ENCODE results near the gene DCST1. TPM values are rescaled to one million over a fixed set of nuclear protein-coding genes. Genes with fewer than 3 reads are reported as not detected.
A peak's percentile ranks its signal among the peaks of the same experiment; 100 is the strongest.

DCST1 gene
- total RNA-seq, 1 donor from 2014 or later = not detected

DNA sequence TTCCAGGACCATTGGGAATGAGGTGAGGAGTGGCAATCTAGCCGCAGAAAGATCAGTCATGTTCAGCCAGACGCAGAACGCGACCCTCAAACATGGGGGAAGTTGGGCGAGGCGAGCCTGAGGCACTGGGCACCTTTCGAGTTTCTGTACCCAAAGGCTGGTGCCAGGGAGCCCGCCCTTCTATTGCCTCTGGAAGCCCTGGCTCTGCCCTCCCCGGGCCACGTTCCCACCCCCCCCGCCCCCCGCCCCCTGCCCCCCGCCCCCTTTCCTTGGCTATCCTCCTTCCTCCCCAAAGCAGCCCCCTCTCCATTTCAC is 33.3 kb upstream of the DCST1 start:
- no peaks in the 10 kb centered on the region for H3K36me3 ChIP-seq (ENCODE audit: control insufficient read depth, insufficient read depth, low read length)
- peak overlapping the region; percentile 94 for H3K4me3 ChIP-seq (ENCODE audit: low read depth, low read length)
- TF ChIP-seq, protein P1, sequence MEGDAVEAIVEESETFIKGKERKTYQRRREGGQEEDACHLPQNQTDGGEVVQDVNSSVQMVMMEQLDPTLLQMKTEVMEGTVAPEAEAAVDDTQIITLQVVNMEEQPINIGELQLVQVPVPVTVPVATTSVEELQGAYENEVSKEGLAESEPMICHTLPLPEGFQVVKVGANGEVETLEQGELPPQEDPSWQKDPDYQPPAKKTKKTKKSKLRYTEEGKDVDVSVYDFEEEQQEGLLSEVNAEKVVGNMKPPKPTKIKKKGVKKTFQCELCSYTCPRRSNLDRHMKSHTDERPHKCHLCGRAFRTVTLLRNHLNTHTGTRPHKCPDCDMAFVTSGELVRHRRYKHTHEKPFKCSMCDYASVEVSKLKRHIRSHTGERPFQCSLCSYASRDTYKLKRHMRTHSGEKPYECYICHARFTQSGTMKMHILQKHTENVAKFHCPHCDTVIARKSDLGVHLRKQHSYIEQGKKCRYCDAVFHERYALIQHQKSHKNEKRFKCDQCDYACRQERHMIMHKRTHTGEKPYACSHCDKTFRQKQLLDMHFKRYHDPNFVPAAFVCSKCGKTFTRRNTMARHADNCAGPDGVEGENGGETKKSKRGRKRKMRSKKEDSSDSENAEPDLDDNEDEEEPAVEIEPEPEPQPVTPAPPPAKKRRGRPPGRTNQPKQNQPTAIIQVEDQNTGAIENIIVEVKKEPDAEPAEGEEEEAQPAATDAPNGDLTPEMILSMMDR (IDR thresholded peaks at IDR 0.05; ENCODE audit: insufficient read depth, low read length, poor library complexity, severe bottlenecking) = no peak
- no peak for DNase-seq (ENCODE audit: low read depth)
- H3K27me3 ChIP-seq (ENCODE audit: control insufficient read depth, insufficient read depth, low read length) = no peaks in the 10 kb centered on the region

DNA sequence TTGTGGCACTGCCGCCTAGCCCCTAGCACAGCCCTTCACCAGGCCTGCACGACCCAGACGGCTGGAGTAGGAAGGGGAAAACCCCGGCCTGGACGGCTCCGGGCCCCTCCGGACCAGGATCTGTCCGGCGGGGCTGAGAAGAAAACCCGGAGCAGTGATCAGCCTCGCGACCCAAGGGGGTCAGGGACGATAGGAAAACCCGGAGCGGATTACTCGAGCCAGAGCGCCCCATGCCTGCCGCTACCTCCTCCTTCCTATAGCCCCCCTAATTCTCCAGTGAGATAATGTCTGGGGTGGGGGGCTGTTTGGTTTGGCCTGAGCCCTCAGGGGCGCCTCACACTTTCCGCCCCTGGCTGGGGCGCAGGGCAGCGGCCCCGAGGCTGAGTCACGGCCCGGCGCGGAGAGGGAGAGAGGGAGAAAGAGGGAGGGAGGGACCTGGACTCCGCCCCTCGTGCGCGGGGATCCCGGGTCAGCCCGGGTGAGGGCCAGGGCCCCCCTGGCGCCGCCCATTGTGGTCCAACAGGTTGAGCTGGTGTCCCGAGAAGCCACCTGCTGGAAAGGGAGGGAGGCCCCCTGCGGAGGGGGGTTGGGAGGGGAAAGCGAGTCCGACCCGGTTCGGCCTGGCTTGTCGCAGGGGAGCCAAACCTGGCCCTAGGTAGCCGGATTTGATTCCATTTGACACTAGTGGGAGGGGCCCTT is 32.7 kb upstream of the DCST1 start:
- DNase-seq (ENCODE audit: low read depth) = no peak
- H3K27me3 ChIP-seq (ENCODE audit: control insufficient read depth, insufficient read depth, low read length) = no peaks in the 10 kb centered on the region
- peak overlapping the region; percentile 94 for H3K4me3 ChIP-seq (ENCODE audit: low read depth, low read length)
- H3K36me3 ChIP-seq (ENCODE audit: control insufficient read depth, insufficient read depth, low read length) = no peaks in the 10 kb centered on the region
- TF ChIP-seq, protein P1 (IDR thresholded peaks at IDR 0.05; ENCODE audit: insufficient read depth, low read length, poor library complexity, severe bottlenecking) = peak; percentile 1

DNA sequence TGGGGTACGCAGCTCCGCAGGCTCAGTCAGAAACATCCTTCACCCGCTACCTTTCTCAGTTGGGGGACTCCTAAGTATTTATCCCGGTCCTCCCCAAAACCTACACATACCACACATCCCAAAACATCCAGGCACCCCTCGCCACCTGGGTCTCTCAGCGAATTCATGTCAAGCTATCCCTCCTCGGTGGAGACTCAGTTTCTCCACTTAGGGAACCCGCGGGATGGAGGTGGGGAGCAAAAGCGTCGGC is 32.3 kb upstream of the DCST1 start:
- H3K4me3 ChIP-seq (ENCODE audit: low read depth, low read length) = peak overlapping the region; percentile 94
- H3K27me3 ChIP-seq (ENCODE audit: control insufficient read depth, insufficient read depth, low read length) = no peaks in the 10 kb centered on the region
- DNase-seq (ENCODE audit: low read depth) = no peak
- TF ChIP-seq, protein P1 (IDR thresholded peaks at IDR 0.05; ENCODE audit: insufficient read depth, low read length, poor library complexity, severe bottlenecking) = no peak
- no peaks in the 10 kb centered on the region for H3K36me3 ChIP-seq (ENCODE audit: control insufficient read depth, insufficient read depth, low read length)

DNA sequence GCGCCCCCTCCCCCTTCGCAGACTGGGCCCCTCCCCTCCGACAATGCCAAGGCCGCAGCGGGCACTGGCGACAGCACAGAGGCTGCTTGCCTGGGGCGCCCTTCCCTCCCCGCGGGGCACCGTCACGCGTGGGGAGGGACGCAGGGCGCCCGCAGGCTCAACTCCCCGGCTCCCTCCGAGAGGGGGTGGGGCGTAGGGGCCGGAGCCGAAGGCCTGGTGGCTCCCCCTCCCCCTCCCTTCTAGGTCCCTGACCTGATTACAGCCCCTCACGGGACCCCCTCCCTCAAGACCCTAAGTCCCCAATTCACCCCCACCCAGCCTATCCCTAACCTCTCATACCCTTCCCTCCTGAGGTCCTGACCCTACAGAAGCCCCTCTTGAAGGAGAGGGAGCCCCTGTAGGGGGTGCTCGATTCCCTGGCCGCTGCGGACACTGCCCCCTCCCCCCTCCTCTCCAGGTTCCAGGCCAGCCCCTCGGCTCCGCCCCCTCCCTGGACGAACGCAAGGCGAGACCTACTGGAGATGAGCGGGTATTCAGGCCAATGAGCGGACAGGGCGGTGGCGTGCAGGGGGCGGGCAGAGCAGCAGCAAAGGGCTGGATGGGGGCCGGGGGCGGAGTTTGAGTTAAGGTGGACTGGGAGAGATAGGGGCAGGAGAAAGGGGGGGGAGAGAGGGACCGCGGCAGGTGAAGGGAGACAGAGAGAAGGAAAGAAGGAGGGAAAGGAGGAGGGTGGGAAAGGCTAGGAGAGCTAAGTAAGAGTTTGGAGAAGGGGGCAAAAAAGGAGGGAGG is 31.8 kb upstream of the DCST1 start:
- peak; percentile 94 for DNase-seq (ENCODE audit: low read depth)
- TF ChIP-seq, protein P1 (IDR thresholded peaks at IDR 0.05; ENCODE audit: insufficient read depth, low read length, poor library complexity, severe bottlenecking) = peak; percentile 76
- H3K4me3 ChIP-seq (ENCODE audit: low read depth, low read length) = peak overlapping the region; percentile 94
- no peaks in the 10 kb centered on the region for H3K36me3 ChIP-seq (ENCODE audit: control insufficient read depth, insufficient read depth, low read length)
- no peaks in the 10 kb centered on the region for H3K27me3 ChIP-seq (ENCODE audit: control insufficient read depth, insufficient read depth, low read length)

DNA sequence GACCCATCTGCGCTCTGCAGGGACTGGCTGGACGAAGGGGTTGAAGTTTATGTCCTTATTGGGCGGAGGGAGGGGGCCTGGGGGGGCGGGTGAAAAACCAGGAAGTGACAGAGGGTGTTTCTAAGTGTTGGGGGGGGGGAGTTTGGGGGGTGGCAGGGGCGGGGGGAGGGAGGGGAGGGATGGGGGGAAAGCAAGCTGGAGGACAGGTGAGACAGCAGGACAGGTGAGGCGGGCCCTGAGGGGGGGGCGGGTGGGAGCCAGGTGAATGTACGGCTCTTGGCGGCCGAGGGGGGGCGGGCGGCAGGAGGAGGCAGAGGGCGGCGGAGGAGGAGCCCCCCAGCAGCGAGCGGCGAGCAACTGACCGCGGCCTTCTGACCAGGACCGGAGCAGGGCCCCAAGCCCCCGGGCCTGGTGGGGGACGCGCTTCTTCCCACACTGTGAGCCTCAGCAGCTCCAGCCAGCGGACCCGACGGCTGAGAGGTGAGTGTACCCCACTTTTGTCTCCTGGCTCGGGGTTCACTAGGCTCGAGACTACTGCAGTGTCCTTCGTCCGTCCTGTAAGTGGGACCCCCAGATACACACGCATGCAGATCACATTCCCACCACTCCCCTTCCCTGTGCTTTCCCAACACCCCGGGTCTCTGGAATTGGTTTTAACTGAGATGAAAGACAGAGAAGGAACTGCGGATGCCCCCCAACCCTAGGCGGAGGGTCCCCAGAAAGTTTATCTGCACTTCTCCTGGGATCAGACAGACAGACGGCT is 31.0 kb upstream of the DCST1 start, which contains the start of gene ZBTB7B:
ZBTB7B (plus strand) TSS at position 339 of the 763 bp plus-strand sequence. CDS start 11,859 bp downstream, outside the sequence.
- TF ChIP-seq, protein P1 (IDR thresholded peaks at IDR 0.05; ENCODE audit: insufficient read depth, low read length, poor library complexity, severe bottlenecking) = no peak
- peak within 1 kb of the TSS; percentile 94 for H3K4me3 ChIP-seq (ENCODE audit: low read depth, low read length)
- no peaks in the 10 kb centered on the region for H3K36me3 ChIP-seq (ENCODE audit: control insufficient read depth, insufficient read depth, low read length)
- DNase-seq (ENCODE audit: low read depth) = no peak
- H3K27me3 ChIP-seq (ENCODE audit: control insufficient read depth, insufficient read depth, low read length) = no peaks in the 10 kb centered on the region
